Measurements from ENCODE around the gene ITGA1. TPM values are rescaled to one million over a fixed set of nuclear protein-coding genes. Genes with fewer than 3 reads are reported as not detected.

Gene ITGA1
- total and polyA plus RNA-seq, 2 donors (not counting 1 experiment from before 2014, with no cell fraction given): 0.74 TPM; not detected in 1

GRCh38 chr5:52743012-52743411 lies 44.7 kb upstream of the ITGA1 start:
- intact Hi-C loops (cut with micrococcal nuclease): no loop called here
- Histone ChIP-seq H3K27ac (ENCODE audit: low read length in 2 of 2) (no peak overlapping the region), H3K9me3 (ENCODE audit: control extremely low read depth in 1 of 3, control insufficient read depth in 2 of 3, insufficient read depth in 1 of 3, low read length in 2 of 3) (no peaks in the 10 kb centered on the region), H3K4me3 (ENCODE audit: control extremely low read depth in 1 of 5, extremely low read depth in 1 of 5, insufficient read depth in 1 of 5, low read depth in 2 of 5, low read length in 4 of 5) (no peak overlapping the region), H2AFZ (ENCODE audit: insufficient read depth, low read depth, low read length, poor library complexity, severe bottlenecking) (no peak overlapping the region), H4K20me1 (ENCODE audit: control insufficient read depth, insufficient read depth, low read length, poor library complexity, severe bottlenecking) (no peaks in the 10 kb centered on the region), H3K9ac (ENCODE audit: low read length) (no peak overlapping the region), H3K4me1 (ENCODE audit: control insufficient read depth in 2 of 2, insufficient read depth in 2 of 2, low read length in 2 of 2) (no peaks in the 10 kb centered on the region), H3K36me3 (replicated peaks in 1 of 2; ENCODE audit: control extremely low read depth in 1 of 2, control insufficient read depth in 1 of 2, extremely low read depth in 1 of 2, insufficient read depth in 2 of 2, low read length in 1 of 2) (no peaks in the 10 kb centered on the region), H3K27me3 (replicated peaks in 1 of 4; ENCODE audit: control extremely low read depth in 1 of 4, control insufficient read depth in 3 of 4, insufficient read depth in 4 of 4, low read length in 3 of 4) (no peaks in the 10 kb centered on the region), H3K79me2 (ENCODE audit: control insufficient read depth, insufficient read depth, low read length) (no peaks in the 10 kb centered on the region), H3K4me2 (replicated peaks; ENCODE audit: low read depth, low read length, poor library complexity, severe bottlenecking) (no peak overlapping the region)
- TF ChIP-seq EZH2 (IDR thresholded peaks at IDR 0.05; ENCODE audit: borderline replicate concordance, insufficient read depth, low read depth, low read length, poor library complexity, severe bottlenecking): no peak
- TF ChIP-seq, protein P1, sequence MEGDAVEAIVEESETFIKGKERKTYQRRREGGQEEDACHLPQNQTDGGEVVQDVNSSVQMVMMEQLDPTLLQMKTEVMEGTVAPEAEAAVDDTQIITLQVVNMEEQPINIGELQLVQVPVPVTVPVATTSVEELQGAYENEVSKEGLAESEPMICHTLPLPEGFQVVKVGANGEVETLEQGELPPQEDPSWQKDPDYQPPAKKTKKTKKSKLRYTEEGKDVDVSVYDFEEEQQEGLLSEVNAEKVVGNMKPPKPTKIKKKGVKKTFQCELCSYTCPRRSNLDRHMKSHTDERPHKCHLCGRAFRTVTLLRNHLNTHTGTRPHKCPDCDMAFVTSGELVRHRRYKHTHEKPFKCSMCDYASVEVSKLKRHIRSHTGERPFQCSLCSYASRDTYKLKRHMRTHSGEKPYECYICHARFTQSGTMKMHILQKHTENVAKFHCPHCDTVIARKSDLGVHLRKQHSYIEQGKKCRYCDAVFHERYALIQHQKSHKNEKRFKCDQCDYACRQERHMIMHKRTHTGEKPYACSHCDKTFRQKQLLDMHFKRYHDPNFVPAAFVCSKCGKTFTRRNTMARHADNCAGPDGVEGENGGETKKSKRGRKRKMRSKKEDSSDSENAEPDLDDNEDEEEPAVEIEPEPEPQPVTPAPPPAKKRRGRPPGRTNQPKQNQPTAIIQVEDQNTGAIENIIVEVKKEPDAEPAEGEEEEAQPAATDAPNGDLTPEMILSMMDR (IDR thresholded peaks at IDR 0.05): no peak
- Mint-ChIP-seq H3K4me3 (no peak overlapping the region), H3K27ac (no peak overlapping the region), H3K9me3 (ENCODE audit: insufficient read depth) (no peaks in the 10 kb centered on the region), H3K27me3 (peaks cover 6% of the 10 kb centered on the region), H3K4me1 (no peaks in the 10 kb centered on the region)
- no peak for ATAC-seq (ENCODE audit: low read depth)
- WGBS (ENCODE audit: insufficient coverage): 73% methylated on average over 1 of the region's 2 CpGs
- no peak for DNase-seq
- ChIA-PET POLR2A (no interaction called here), CTCF (no interaction called here)

- no peak overlapping the region for H3K4me2 ChIP-seq (replicated peaks; ENCODE audit: low read depth, low read length, poor library complexity, severe bottlenecking)
- Mint-ChIP-seq H3K27me3 (peaks cover 6% of the 10 kb centered on the region), H3K9me3 (ENCODE audit: insufficient read depth) (no peaks in the 10 kb centered on the region), H3K4me3 (no peak overlapping the region), H3K27ac (no peak overlapping the region), H3K4me1 (no peaks in the 10 kb centered on the region)
- no peaks in the 10 kb centered on the region for H3K4me1 ChIP-seq (ENCODE audit: control insufficient read depth in 2 of 2, insufficient read depth in 2 of 2, low read length in 2 of 2)
- intact Hi-C loops (cut with micrococcal nuclease): no loop called here
- CTCF ChIA-PET: no interaction called here
- TF ChIP-seq, protein P1 (IDR thresholded peaks at IDR 0.05): no peak
- TF ChIP-seq EZH2 (IDR thresholded peaks at IDR 0.05; ENCODE audit: borderline replicate concordance, insufficient read depth, low read depth, low read length, poor library complexity, severe bottlenecking): no peak
- H3K9me3 ChIP-seq (ENCODE audit: control extremely low read depth in 1 of 3, control insufficient read depth in 2 of 3, insufficient read depth in 1 of 3, low read length in 2 of 3): no peaks in the 10 kb centered on the region
- no peaks in the 10 kb centered on the region for H3K36me3 ChIP-seq (replicated peaks in 1 of 2; ENCODE audit: control extremely low read depth in 1 of 2, control insufficient read depth in 1 of 2, extremely low read depth in 1 of 2, insufficient read depth in 2 of 2, low read length in 1 of 2)
- no peak for DNase-seq
- H3K4me3 ChIP-seq (ENCODE audit: control extremely low read depth in 1 of 5, extremely low read depth in 1 of 5, insufficient read depth in 1 of 5, low read depth in 2 of 5, low read length in 4 of 5): no peak overlapping the region
- POLR2A ChIA-PET: no interaction called here
- H2AFZ ChIP-seq (ENCODE audit: insufficient read depth, low read depth, low read length, poor library complexity, severe bottlenecking): no peak overlapping the region
- H3K27ac ChIP-seq (ENCODE audit: low read length in 2 of 2): no peak overlapping the region
- no peaks in the 10 kb centered on the region for H4K20me1 ChIP-seq (ENCODE audit: control insufficient read depth, insufficient read depth, low read length, poor library complexity, severe bottlenecking)
- no peak for ATAC-seq (ENCODE audit: low read depth)
- no peaks in the 10 kb centered on the region for H3K79me2 ChIP-seq (ENCODE audit: control insufficient read depth, insufficient read depth, low read length)
- no CpG with 5 or more reads among the region's 3 CpGs for WGBS (ENCODE audit: insufficient coverage)
- no peaks in the 10 kb centered on the region for H3K27me3 ChIP-seq (replicated peaks in 1 of 4; ENCODE audit: control extremely low read depth in 1 of 4, control insufficient read depth in 3 of 4, insufficient read depth in 4 of 4, low read length in 3 of 4)
- no peak overlapping the region for H3K9ac ChIP-seq (ENCODE audit: low read length)
These were observed 44.2 kb upstream of the ITGA1 start for GRCh38 chr5:52743529-52743928.

All from B cell (primary cell).